ENCODE data around the gene CLDN16.

- no peak for TF ChIP-seq POLR2AphosphoS5 (IDR thresholded peaks at IDR 0.05; ENCODE audit: low read depth, low read length)
- no peak for TF ChIP-seq REST (IDR thresholded peaks at IDR 0.05; ENCODE audit: insufficient read depth in 1 of 2, low read depth in 2 of 2, low read length in 2 of 2)
- TF ChIP-seq TAF1 (IDR thresholded peaks at IDR 0.05; ENCODE audit: borderline replicate concordance, insufficient read depth, low read length), result no peak
- no peak for TF ChIP-seq FOXP2 (optimal IDR thresholded peaks at IDR 0.05; ENCODE audit: borderline replicate concordance, extremely low read depth, extremely low read length, insufficient read depth)
- TF ChIP-seq SIN3A (IDR thresholded peaks at IDR 0.05; ENCODE audit: borderline replicate concordance, insufficient read depth, low read length), result no peak
Measured at GRCh38 chr3:190449801-190450200, 61.8 kb downstream of the CLDN16 start, which contains the start of gene TMEM207.

Measured in PFSK-1 (cell line).